HG02571 (cell line): ENCODE results near the gene SPON1.
"Not testable (repeated sequence)": the region's sequence is repeated elsewhere in the genome, so short reads cannot be mapped to it uniquely, and the experiment has no call there.

Experiments
- ATAC-seq: cut with Tn5 transposase; IDR thresholded peaks from one replicate; pipeline ENCODE4 v1.9.1; 2021; ENCODE audit warnings: mild to moderate bottlenecking, moderate library complexity; ENCODE audit not compliant: unreplicated experiment

SPON1 gene

GRCh38 chr11:14112721-14113120, 150.2 kb downstream of the SPON1 start:
- ATAC-seq = no peak

GRCh38 chr11:14114269-14114668, 151.7 kb downstream of the SPON1 start:
- no peak for ATAC-seq

- no peak for ATAC-seq
Observed at GRCh38 chr11:14114786-14115185, 152.3 kb downstream of the SPON1 start.

- ATAC-seq = no peak
Observed at GRCh38 chr11:14117632-14118031, 155.1 kb downstream of the SPON1 start.

- no peak for ATAC-seq
Observed at GRCh38 chr11:14118072-14118471, 155.5 kb downstream of the SPON1 start.

- ATAC-seq = no peak
Observed at GRCh38 chr11:14119357-14119756, 156.8 kb downstream of the SPON1 start.

- no peak for ATAC-seq
Observed at GRCh38 chr11:14124350-14124749, 161.8 kb downstream of the SPON1 start.

- ATAC-seq = no peak
Observed at GRCh38 chr11:14124886-14125285, 162.4 kb downstream of the SPON1 start.

- ATAC-seq = no peak
Observed at GRCh38 chr11:14125529-14125928, 163.0 kb downstream of the SPON1 start.

- no peak for ATAC-seq
Observed at GRCh38 chr11:14127679-14128078, 165.2 kb downstream of the SPON1 start.

GRCh38 chr11:14132312-14132711, 169.8 kb downstream of the SPON1 start:
- no peak for ATAC-seq

- ATAC-seq = no peak
Observed at GRCh38 chr11:14133381-14133780, 170.9 kb downstream of the SPON1 start.

- no peak for ATAC-seq
Observed at GRCh38 chr11:14136561-14136960, 174.0 kb downstream of the SPON1 start.

GRCh38 chr11:14137284-14137683, 174.8 kb downstream of the SPON1 start:
- ATAC-seq = no peak

GRCh38 chr11:14140991-14141390, 178.5 kb downstream of the SPON1 start:
- ATAC-seq = no peak

- ATAC-seq = no peak
Observed at GRCh38 chr11:14141676-14142075, 179.2 kb downstream of the SPON1 start.

- ATAC-seq = no peak
Observed at GRCh38 chr11:14144934-14145333, 182.4 kb downstream of the SPON1 start.

- ATAC-seq = no peak
Observed at GRCh38 chr11:14148653-14149273, 186.2 kb downstream of the SPON1 start.

GRCh38 chr11:14149683-14150082, 187.2 kb downstream of the SPON1 start:
- no peak for ATAC-seq

GRCh38 chr11:14150878-14151277, 188.4 kb downstream of the SPON1 start:
- ATAC-seq = no peak

GRCh38 chr11:14154103-14154502, 191.6 kb downstream of the SPON1 start:
- not testable (repeated sequence) for ATAC-seq

GRCh38 chr11:14158393-14158792, 195.9 kb downstream of the SPON1 start:
- ATAC-seq = no peak

GRCh38 chr11:14163576-14163975, 201.1 kb downstream of the SPON1 start:
- no peak for ATAC-seq
